K562 (cell line): ENCODE measurements around the gene ZDHHC17. TPM values are rescaled to one million over a fixed set of nuclear protein-coding genes. Genes with fewer than 3 reads are reported as not detected.

ENCODE experiments used
- ATAC-seq: fragments of 200-7000 bp; cut with Tn5 transposase; 3 replicates; pipeline ENCODE4 v1.9.1; 2020; ENCODE audit warnings: moderate library complexity
- BruUV-seq: library from RNA; stranded (reverse); fragments of 400-500 nt; replicated peaks from 2 replicates; lab custom pipeline; 2021; lab: Mats Ljungman, UMichigan
- CTCF ChIA-PET: fragments of 300-600 bp; formaldehyde crosslinking; extraction: SDS; loops from one replicate; lab custom pipeline; 2021; ENCODE audit warnings: low intra/inter-chr PET ratio; lab: Yijun Ruan, JAX
- POLR2A ChIA-PET: fragments of 300-600, 350-650 bp; sonication (Branson Sonifier 250); formaldehyde crosslinking; extraction: SDS; loops from one replicate; lab custom pipeline; 2021; ENCODE audit warnings: antibody characterized with exemption, inconsistent platforms; lab: Yijun Ruan, JAX
- DNase-seq, 4 experiments: peaks; one replicate each; pipeline versions ENCODE4 v3.0.0 to v3.0.0-alpha.2; 2011 to 2018; ENCODE audit warnings: low spot score in 3 of 4, mixed read lengths in 3 of 4; ENCODE audit errors: extremely low read depth in 1 of 4
- FAIRE-seq: peaks from 2 replicates; lab custom pipeline; 2011; peaks lifted over from hg19 to GRCh38; lab: Jason Lieb, UNC
- H2AFZ ChIP-seq: 2 replicates; pipeline ENCODE4 v1.6.0; 2011; ENCODE audit warnings: low read depth, low read length, control low read depth, inconsistent platforms
- H3K27ac ChIP-seq: fragments of 200-600 bp; 3 replicates; pipeline ENCODE4 v1.8.0; 2011; ENCODE audit warnings: low read depth, mild to moderate bottlenecking, control low read depth, inconsistent platforms, low read length, moderate library complexity, mixed read lengths; ENCODE audit errors: extremely low read depth
- H3K27me3 ChIP-seq, 2 experiments: fragments of 300-600 bp in 1 of 2; 2 replicates in 1 of 2; 3 replicates in 1 of 2; pipeline versions ENCODE4 v1.6.0 to v1.8.0; 2011; ENCODE audit warnings: inconsistent platforms in 2 of 2, low read length in 2 of 2, mild to moderate bottlenecking in 1 of 2, mixed read lengths in 1 of 2, moderate library complexity in 1 of 2; ENCODE audit not compliant: control insufficient read depth in 2 of 2, insufficient read depth in 2 of 2
- H3K36me3 ChIP-seq: fragments of 300-600 bp; 3 replicates; pipeline ENCODE4 v1.8.0; 2011; ENCODE audit warnings: mild to moderate bottlenecking, low read length, inconsistent platforms; ENCODE audit not compliant: control insufficient read depth, insufficient read depth
- H3K4me1 ChIP-seq, 2 experiments: fragments of 200-600 bp in 1 of 2; replicated peaks in 1 of 2; 2 replicates in 1 of 2; 3 replicates in 1 of 2; pipeline versions ENCODE4 v1.5.1 to v1.8.0; 2011; ENCODE audit warnings: inconsistent platforms in 2 of 2, low read length in 2 of 2, mild to moderate bottlenecking in 1 of 2, mixed read lengths in 1 of 2, moderate library complexity in 1 of 2; ENCODE audit not compliant: control insufficient read depth in 2 of 2, insufficient read depth in 2 of 2
- H3K4me2 ChIP-seq: 2 replicates; pipeline ENCODE4 v1.6.1; 2011; ENCODE audit warnings: low read length, control low read depth, inconsistent platforms, mixed read lengths; ENCODE audit not compliant: insufficient read depth
- H3K4me3 ChIP-seq: fragments of 200-600 bp; sonication (generic), shearing (Covaris generic); 2 replicates; pipeline ENCODE4 v1.5.1; 2016; ENCODE audit warnings: control low read depth, inconsistent platforms
- H3K79me2 ChIP-seq: fragments of 200-600 bp; 3 replicates; pipeline ENCODE4 v1.8.0; 2011; ENCODE audit warnings: low read length, inconsistent platforms; ENCODE audit not compliant: control insufficient read depth, insufficient read depth
- H3K9ac ChIP-seq, 2 experiments: 2 replicates each; pipeline versions ENCODE4 v1.6.0 to v1.6.1; 2011; ENCODE audit warnings: low read depth in 2 of 2, low read length in 2 of 2, control low read depth in 1 of 2, inconsistent platforms in 1 of 2, mild to moderate bottlenecking in 1 of 2, mixed read lengths in 1 of 2; ENCODE audit not compliant: insufficient read depth in 1 of 2
- H3K9me1 ChIP-seq: one replicate; pipeline ENCODE4 v1.6.0; 2011; ENCODE audit warnings: inconsistent platforms, mild to moderate bottlenecking, low read length, moderate library complexity; ENCODE audit not compliant: control insufficient read depth, insufficient read depth
- H3K9me3 ChIP-seq: replicated peaks from 2 replicates; pipeline ENCODE4 v1.5.1; 2011; ENCODE audit warnings: low read depth, low read length, inconsistent platforms; ENCODE audit not compliant: control insufficient read depth, insufficient read depth
- H4K20me1 ChIP-seq: replicated peaks from 2 replicates; pipeline ENCODE4 v1.6.1; 2011; ENCODE audit warnings: low read length, inconsistent platforms, mixed read lengths; ENCODE audit not compliant: control insufficient read depth, insufficient read depth
- BRF2 ChIP-seq: IDR thresholded peaks from 3 replicates; pipeline ENCODE4 v1.6.1; 2011; ENCODE audit warnings: borderline replicate concordance, mild to moderate bottlenecking; ENCODE audit not compliant: insufficient read length, insufficient read depth
- JUND ChIP-seq, 2 experiments: IDR thresholded peaks; 2 replicates in 1 of 2; 3 replicates in 1 of 2; pipeline ENCODE4 v1.6.1; 2011; ENCODE audit warnings: borderline replicate concordance in 2 of 2, low read depth in 2 of 2, low read length in 2 of 2, improper control_type of control experiment in 1 of 2, missing biosample characterization in 1 of 2, missing genetic modification characterization in 1 of 2, missing genetic modification reagents in 1 of 2
- ZFP91 ChIP-seq: sonication (generic); formaldehyde crosslinking; IDR thresholded peaks from 2 replicates; pipeline ENCODE4 v1.8.0; 2022; ENCODE audit warnings: mild to moderate bottlenecking, missing genetic modification reagents
- WGBS: fragments of 100-300 bp; shearing (Covaris generic); methylation state at CpG from one replicate; pipeline ENCODE4 v1.1.6; 2016; ENCODE audit warnings: low coverage, mixed read lengths; ENCODE audit not compliant: insufficient coverage; ENCODE audit errors: missing lambda C conversion rate; 5-methylcytosine and 5-hydroxymethylcytosine counted together
- in situ Hi-C: fragments of 300-500 bp; cut with MboI; formaldehyde crosslinking; loops from 4 replicates; pipeline ENCODE4 v1.15.0; 2018; ENCODE audit warnings: inconsistent platforms, mixed read lengths
- intact Hi-C: fragments of 100-400 bp; cut with micrococcal nuclease; formaldehyde crosslinking; loops from 2 replicates; pipeline ENCODE4 v1.14.2; 2022
- polyA plus RNA-seq, 8 experiments: library from polyadenylated mRNA; depleted of rRNA in 4 of 8; stranded (reverse) in 5 of 8; unstranded in 3 of 8; fragments of >200 nt; fragmentation: Nextera tagmentation in 2 of 8; fragmentation: Illumina TruSeq in 1 of 8; extraction: Ambion mirVana in 2 of 8; extraction: Trizol in 1 of 8; gene quantifications; 2 replicates each; pipeline versions ENCODE4 v1.2.1 to v1.2.3, GENCODE V29; 2011 to 2014; ENCODE audit warnings: inconsistent platforms in 1 of 8, missing spikeins in 1 of 8
- total RNA-seq, 7 experiments: library from RNA; depleted of rRNA in 6 of 7; stranded (reverse); fragments of >200 nt in 6 of 7; fragmentation: Illumina TruSeq in 2 of 7; extraction: Trizol in 2 of 7; gene quantifications; 2 replicates each; pipeline versions ENCODE4 v1.2.1 to v1.2.3, GENCODE V29; 2011 to 2021; ENCODE audit warnings: low replicate concordance in 1 of 7

The ZDHHC17 gene
- total and polyA plus RNA-seq, 9 of the 15 experiments (the other 6 are each of a cell fraction or from before 2014, with no cell fraction given) = 6.7 to 66.0 (median 27.5) TPM

DNA sequence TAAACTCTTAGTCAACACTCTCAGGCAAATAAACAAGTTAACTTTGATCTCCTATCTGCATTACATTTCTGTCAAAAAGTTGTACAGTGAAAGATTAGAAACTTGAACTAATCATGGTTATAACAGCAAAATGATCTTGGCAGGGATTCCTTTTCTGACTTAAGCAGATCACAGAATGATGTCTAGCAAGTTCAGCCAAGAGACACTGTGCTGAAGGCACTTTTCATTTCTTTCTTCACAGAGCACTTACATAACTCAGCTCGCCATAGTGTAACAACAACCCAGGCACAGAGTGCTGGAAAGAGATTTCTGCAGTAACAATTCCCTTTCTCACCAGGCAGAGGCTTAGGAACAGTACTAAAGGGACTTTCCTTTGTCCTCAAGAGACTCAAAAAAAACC, 134.5 kb downstream of the ZDHHC17 start:
- FAIRE-seq = no peak

More for the DNA sequence above, 134.5 kb downstream of the ZDHHC17 start:
- DNase-seq (no peak), ATAC-seq (no peak)
- no peak overlapping the region for H3K9ac ChIP-seq
- H3K27ac ChIP-seq = no peak overlapping the region
- BruUV-seq = no TSS peak
- H3K9me3 ChIP-seq = no peaks in the 10 kb centered on the region; the same call in 1 of the 2 replicates
- intact Hi-C loops = no loop called here
- H3K4me3 ChIP-seq = no peak overlapping the region
- ChIA-PET CTCF (no interaction called here), POLR2A (no interaction called here)
- H2AFZ ChIP-seq = no peak overlapping the region
- in situ Hi-C loops = no loop called here
- no peaks in the 10 kb centered on the region for H3K4me1 ChIP-seq
- H4K20me1 ChIP-seq = no peaks in the 10 kb centered on the region
- H3K27me3 ChIP-seq = no peaks in the 10 kb centered on the region; a peak in 1 of 5 replicates
- no peaks in the 10 kb centered on the region for H3K9me1 ChIP-seq
- no peaks in the 10 kb centered on the region for H3K79me2 ChIP-seq
- TF ChIP-seq JUND (IDR thresholded peaks at IDR 0.05; ENCODE audit: borderline replicate concordance, low read depth, low read length) = no peak
- no peak for TF ChIP-seq JUND (tag; IDR thresholded peaks at IDR 0.05; ENCODE audit: borderline replicate concordance, low read depth, low read length)
- no peak for TF ChIP-seq BRF2
- no peak for TF ChIP-seq ZFP91 (CRISPR knock-in tag)
- 0% methylated on average over 1 of the region's 1 CpG for WGBS
- H3K36me3 ChIP-seq = no peaks in the 10 kb centered on the region
- no peak overlapping the region for H3K4me2 ChIP-seq
